A549 (cell line): ENCODE measurements around the gene MAG. TPM values are rescaled to one million over a fixed set of nuclear protein-coding genes. Genes with fewer than 3 reads are reported as not detected.

Experiments
- ATAC-seq, 2 experiments: fragments of 200-7000 bp in 1 of 2; fragments of >200 bp in 1 of 2; cut with Nextera tagmentation in 1 of 2; cut with Tn5 transposase in 1 of 2; 3 replicates each; pipeline versions ENCODE4 v1.8.0 to v1.9.1; 2018 to 2020; ENCODE audit warnings: mild to moderate bottlenecking in 1 of 2, moderate library complexity in 1 of 2
- CTCF ChIA-PET: fragments of 300-600 bp; sonication (Branson Sonifier 250); formaldehyde crosslinking; extraction: SDS; loops from one replicate; lab custom pipeline; 2021; ENCODE audit warnings: antibody characterized with exemption, inconsistent platforms; lab: Yijun Ruan, JAX
- POLR2A ChIA-PET: fragments of 350-600 bp; formaldehyde crosslinking; extraction: SDS; loops from one replicate; lab custom pipeline; 2021; ENCODE audit warnings: antibody characterized with exemption, inconsistent platforms; lab: Yijun Ruan, JAX
- DNase-seq, 2 experiments: peaks; one replicate each; pipeline versions ENCODE4 v3.0.0 to v3.0.0-alpha.2; 2011 to 2016; ENCODE audit warnings: low read depth in 1 of 2, low spot score in 1 of 2
- FAIRE-seq: peaks from 2 replicates; lab custom pipeline; 2011; peaks lifted over from hg19 to GRCh38; lab: Jason Lieb, UNC
- H3K27ac ChIP-seq, 2 experiments: fragments of >200 bp; sonication (Bioruptor Twin); formaldehyde crosslinking; 3 replicates each; pipeline ENCODE4 v1.5.1; 2016 to 2017
- H3K4me1 ChIP-seq: fragments of >200 bp; sonication (Bioruptor Twin); formaldehyde crosslinking; 3 replicates; pipeline ENCODE4 v1.6.1; 2016
- H3K4me2 ChIP-seq: fragments of >200 bp; sonication (Bioruptor Twin); formaldehyde crosslinking; 3 replicates; pipeline ENCODE4 v1.6.1; 2016
- H3K4me3 ChIP-seq: fragments of >200 bp; sonication (Bioruptor Twin); formaldehyde crosslinking; 3 replicates; pipeline ENCODE4 v1.5.1; 2016
- H3K9me3 ChIP-seq: fragments of >200 bp; sonication (Bioruptor Twin); formaldehyde crosslinking; 3 replicates; pipeline ENCODE4 v1.6.1; 2016
- BHLHE40 ChIP-seq: IDR thresholded peaks from 2 replicates; pipeline ENCODE4 v1.6.1; 2012; ENCODE audit warnings: low read depth, low read length, inconsistent platforms
- CBX2 ChIP-seq: fragments of 200-600 bp; sonication (generic); IDR thresholded peaks from 2 replicates; pipeline ENCODE4 v1.6.1; 2016; ENCODE audit warnings: low read depth, mild to moderate bottlenecking, borderline replicate concordance
- CHD4 ChIP-seq: fragments of 200-600 bp; sonication (generic); IDR thresholded peaks from 2 replicates; pipeline ENCODE4 v1.6.1; 2016; ENCODE audit warnings: antibody characterized with exemption, mild to moderate bottlenecking, borderline replicate concordance
- ELK1 ChIP-seq: fragments of 150-350 bp; IDR thresholded peaks from 2 replicates; pipeline ENCODE4 v1.6.1; 2014; ENCODE audit warnings: low read depth, mild to moderate bottlenecking, low read length
- ESRRA ChIP-seq: fragments of 150-350 bp; IDR thresholded peaks from 2 replicates; pipeline ENCODE4 v1.6.1; 2014; ENCODE audit warnings: mild to moderate bottlenecking, low read length, borderline replicate concordance
- HDAC2 ChIP-seq: fragments of 200-600 bp; sonication (generic); IDR thresholded peaks from 2 replicates; pipeline ENCODE4 v1.6.1; 2016
- HOXA7 ChIP-seq: fragments of 250-450 bp; sonication (Bioruptor Pico); IDR thresholded peaks from 2 replicates; pipeline ENCODE4 v1.5.0; 2020; ENCODE audit warnings: mild to moderate bottlenecking, moderate library complexity
- HOXB13 ChIP-seq: fragments of 250-450 bp; sonication (Bioruptor Pico); IDR thresholded peaks from 2 replicates; pipeline ENCODE4 v1.5.0; 2020; ENCODE audit warnings: low read depth, mild to moderate bottlenecking, moderate library complexity
- KDM1A ChIP-seq: fragments of 200-600 bp; sonication (generic); IDR thresholded peaks from 2 replicates; pipeline ENCODE4 v1.6.1; 2016; ENCODE audit warnings: low read depth, mild to moderate bottlenecking
- KDM5A ChIP-seq: fragments of 200-600 bp; sonication (generic); IDR thresholded peaks from 2 replicates; pipeline ENCODE4 v1.6.1; 2016; ENCODE audit warnings: antibody characterized with exemption, mild to moderate bottlenecking
- MYC ChIP-seq: IDR thresholded peaks from 2 replicates; pipeline ENCODE4 v1.6.1; 2012; ENCODE audit warnings: mild to moderate bottlenecking, inconsistent platforms, low read length, improper control_type of control experiment, borderline replicate concordance
- RAD21 ChIP-seq, 2 experiments: fragments of >200 bp in 1 of 2; sonication (Bioruptor Twin) in 1 of 2; formaldehyde crosslinking in 1 of 2; IDR thresholded peaks in 1 of 2; conservative IDR thresholded peaks in 1 of 2; 2 replicates in 1 of 2; 3 replicates in 1 of 2; pipeline ENCODE4 v1.6.1; 2012 to 2018; ENCODE audit warnings: inconsistent platforms in 1 of 2
- RARB ChIP-seq: fragments of 250-450 bp; sonication (Bioruptor Pico); IDR thresholded peaks from 2 replicates; pipeline ENCODE4 v1.8.0; 2021; ENCODE audit warnings: mild to moderate bottlenecking, moderate library complexity
- RFX5 ChIP-seq: fragments of 450-650 bp; IDR thresholded peaks from 2 replicates; pipeline ENCODE4 v1.7.1; 2014; ENCODE audit warnings: antibody characterized with exemption, mild to moderate bottlenecking, moderate library complexity
- SREBF2 ChIP-seq: fragments of 450-650 bp; IDR thresholded peaks from 2 replicates; pipeline ENCODE4 v1.6.1; 2014; ENCODE audit warnings: mild to moderate bottlenecking, moderate library complexity
- USF2 ChIP-seq: fragments of 450-650 bp; IDR thresholded peaks from 2 replicates; pipeline ENCODE4 v1.6.1; 2014; ENCODE audit warnings: antibody characterized with exemption
- ZC3H11A ChIP-seq: fragments of 450-650 bp; IDR thresholded peaks from 2 replicates; pipeline ENCODE4 v1.6.1; 2014; ENCODE audit warnings: antibody characterized with exemption, mild to moderate bottlenecking
- ZNF302 ChIP-seq: fragments of 250-450 bp; sonication (Bioruptor Pico); IDR thresholded peaks from 2 replicates; pipeline ENCODE4 v1.9.0; 2021; ENCODE audit warnings: inconsistent platforms, mild to moderate bottlenecking, moderate library complexity
- WGBS: methylation state at CpG from one replicate; pipeline ENCODE4 v1.1.6; 2017; ENCODE audit errors: missing lambda C conversion rate; 5-methylcytosine and 5-hydroxymethylcytosine counted together
- polyA plus RNA-seq, 4 experiments: library from polyadenylated mRNA; depleted of rRNA in 3 of 4; stranded (reverse); fragments of >200 nt; fragmentation: RNase III in 1 of 4; extraction: RNeasy Plus Mini Kit Qiagen cat#74134 plus additional on column Dnase treatment in 1 of 4; gene quantifications; 2 replicates in 3 of 4; 3 replicates in 1 of 4; pipeline ENCODE4 v1.2.3, GENCODE V29; 2011 to 2017

Gene MAG
- polyA plus RNA-seq, 2 of the 4 experiments (the other 2 are of a cell fraction), result not detected

DNA sequence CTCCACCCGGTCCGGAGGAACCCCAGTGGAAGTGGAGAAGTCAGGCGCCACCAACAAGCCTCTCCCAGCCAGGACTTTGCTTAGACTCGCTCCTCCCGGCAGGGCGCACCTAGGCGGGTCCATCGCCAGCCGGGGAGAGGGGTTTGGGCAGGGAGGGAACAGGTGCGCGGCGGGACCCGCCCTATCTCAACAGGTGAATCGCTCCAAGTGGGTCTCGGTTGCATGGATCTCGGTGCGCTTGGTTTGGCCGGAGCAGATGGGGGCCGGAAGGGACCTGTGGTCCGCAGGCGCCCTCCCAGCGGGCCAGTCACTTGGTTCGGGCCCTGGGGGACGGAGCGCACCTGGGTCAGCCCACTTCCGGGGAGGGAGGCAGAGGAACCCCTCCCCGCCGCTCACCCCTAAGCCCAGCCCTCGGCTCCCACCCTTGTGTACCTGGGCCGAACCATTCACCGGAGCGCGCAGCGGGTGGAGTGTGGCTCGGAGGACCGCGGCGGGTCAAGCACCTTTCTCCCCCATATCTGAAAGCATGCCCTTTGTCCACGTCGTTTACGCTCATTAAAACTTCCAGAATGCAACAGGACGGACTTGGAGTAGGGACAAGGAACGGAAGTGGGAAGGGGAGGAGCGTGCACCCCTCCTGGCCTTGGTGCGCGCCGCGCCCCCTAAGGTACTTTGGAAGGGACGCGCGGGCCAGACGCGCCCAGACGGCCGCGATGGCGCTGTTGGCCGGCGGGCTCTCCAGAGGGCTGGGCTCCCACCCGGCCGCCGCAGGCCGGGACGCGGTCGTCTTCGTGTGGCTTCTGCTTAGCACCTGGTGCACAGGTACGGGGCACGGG is 43.4 kb upstream of the MAG start, which contains the start of gene LSR:
TSS of gene LSR (plus strand) at position 693 of the 836 bp plus-strand sequence. CDS start at position 714, 21 bp downstream.
- 7% methylated on average over 63 of the region's 69 CpGs for WGBS
- ChIA-PET CTCF (no interaction called here), POLR2A (no interaction called here)
- DNase-seq, result peak; percentile 61 to 69
- Histone ChIP-seq H3K27ac (peak within 1 kb of the TSS in 1 of 2 experiments; percentile 38; a peak in 4 of 6 replicates), H3K9me3 (peaks cover 33% of the 10 kb centered on the region), H3K4me2 (peak within 1 kb of the TSS; percentile 90), H3K4me1 (peaks cover 8% of the 10 kb centered on the region; the same call in 1 of the 3 replicates), H3K4me3 (peak within 1 kb of the TSS; percentile 48)
- TF ChIP-seq HDAC2, result peak; percentile 2; the same call in 1 of the 2 replicates
- TF ChIP-seq HOXA7, result no peak
- peak; percentile 41 to 58 for ATAC-seq
- no peak for FAIRE-seq

DNA sequence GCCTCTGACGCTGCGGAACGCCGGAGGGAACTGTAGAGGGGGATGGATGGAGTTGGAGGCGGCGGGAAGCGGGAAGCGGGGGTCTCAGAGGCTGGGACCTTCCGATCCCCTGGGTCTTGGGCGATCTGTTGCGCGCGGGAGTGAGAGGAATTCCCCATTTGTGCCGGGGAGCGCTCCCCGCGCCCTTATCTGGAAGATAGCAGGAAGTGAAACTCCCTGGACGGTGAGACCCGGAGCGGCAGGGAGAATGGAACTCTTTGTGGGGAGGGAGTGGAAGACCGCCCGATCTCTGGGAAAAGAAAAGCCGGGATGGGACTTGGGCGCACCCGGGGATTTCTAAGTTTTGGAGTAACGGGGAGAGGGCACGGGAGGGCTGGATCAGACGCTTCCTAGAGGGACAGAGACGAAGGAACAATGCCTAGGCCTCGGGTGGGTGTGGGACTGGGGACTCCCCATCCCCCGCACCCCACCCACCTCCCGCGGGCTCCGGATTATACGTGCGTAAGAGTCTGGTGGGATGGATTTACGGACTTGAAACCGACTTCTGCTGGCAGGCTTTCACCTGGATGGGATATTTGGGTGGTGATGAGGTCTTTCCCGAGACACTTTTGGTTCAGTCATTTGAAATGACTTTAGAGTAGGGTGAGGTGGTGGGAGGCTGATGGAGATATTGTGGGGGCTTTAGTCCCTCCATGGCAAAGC is 42.7 kb upstream of the MAG start:
- POLR2A ChIA-PET, result no interaction called here
- H3K4me3 ChIP-seq, result peak overlapping the region; percentile 48
- peaks cover 8% of the 10 kb centered on the region; the same call in 1 of the 3 replicates for H3K4me1 ChIP-seq
- CTCF ChIA-PET, result interaction anchor here (1.2 kb wide), 1 partner anchor 20 kb away, joined by 3 read pairs; the partner anchor contains the start of gene USF2
- 18% methylated on average over 39 of the region's 39 CpGs for WGBS
- H3K4me2 ChIP-seq, result peak overlapping the region; percentile 90
- FAIRE-seq (no peak), DNase-seq (peak in 1 of 2 experiments; percentile 48), ATAC-seq (no peak; a peak in 2 of 6 replicates)
- peak overlapping the region in 1 of 2 experiments; percentile 38; a peak in 2 of 6 replicates for H3K27ac ChIP-seq
- TF ChIP-seq BHLHE40 (no peak), HOXA7 (no peak), MYC (no peak), RAD21 (conservative IDR thresholded peaks at IDR 0.05 in 1 of 2, IDR thresholded peaks at IDR 0.05 in 1 of 2) (no peak), HOXB13 (no peak), SREBF2 (no peak), KDM1A (no peak)
- H3K9me3 ChIP-seq, result peaks cover 25% of the 10 kb centered on the region

DNA sequence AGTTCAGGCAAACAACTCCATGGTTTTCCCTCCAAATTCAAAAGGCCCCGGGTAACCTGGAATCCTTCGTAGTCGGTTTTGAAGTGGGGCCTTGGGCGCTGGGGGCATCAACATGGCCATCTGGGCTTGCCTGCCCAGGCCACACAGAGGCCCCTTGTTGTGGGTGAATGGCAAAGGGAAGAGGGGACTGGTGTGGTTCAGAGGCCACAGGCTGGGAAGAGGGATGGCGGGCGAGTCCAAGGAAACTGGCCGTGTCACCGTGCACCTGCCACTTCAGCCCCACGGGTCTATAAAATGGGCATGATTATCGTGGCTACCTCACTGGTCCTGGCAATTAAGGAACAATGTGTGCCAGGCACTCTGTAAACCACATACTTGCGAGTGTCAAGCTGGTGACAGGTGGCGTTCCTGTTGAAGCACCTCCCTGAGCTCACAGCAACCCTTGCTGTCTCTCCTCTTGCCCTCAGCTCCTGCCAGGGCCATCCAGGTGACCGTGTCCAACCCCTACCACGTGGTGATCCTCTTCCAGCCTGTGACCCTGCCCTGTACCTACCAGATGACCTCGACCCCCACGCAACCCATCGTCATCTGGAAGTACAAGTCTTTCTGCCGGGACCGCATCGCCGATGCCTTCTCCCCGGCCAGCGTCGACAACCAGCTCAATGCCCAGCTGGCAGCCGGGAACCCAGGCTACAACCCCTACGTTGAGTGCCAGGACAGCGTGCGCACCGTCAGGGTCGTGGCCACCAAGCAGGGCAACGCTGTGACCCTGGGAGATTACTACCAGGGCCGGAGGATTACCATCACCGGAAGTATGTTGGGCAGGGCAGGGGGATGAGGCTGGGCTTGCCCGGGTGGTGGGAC is 41.9 kb upstream of the MAG start:
- no peak overlapping the region for H3K4me2 ChIP-seq
- no peak for DNase-seq
- no peak overlapping the region for H3K27ac ChIP-seq
- H3K4me3 ChIP-seq, result no peak overlapping the region
- 68% methylated on average over 34 of the region's 34 CpGs for WGBS
- H3K4me1 ChIP-seq, result peaks cover 8% of the 10 kb centered on the region; the same call in 1 of the 3 replicates
- CTCF ChIA-PET, result interaction anchor here (0.6 to 2.6 kb wide), 10 partner anchors 8 to 252 kb away, joined by 3 to 9 read pairs (median 4); partner anchors contain the start of genes LGI4 and USF2
- no peak for TF ChIP-seq CBX2
- no peak for TF ChIP-seq ZC3H11A
- no peak for TF ChIP-seq KDM5A
- no peak for TF ChIP-seq CHD4
- TF ChIP-seq ESRRA, result no peak
- no peak for TF ChIP-seq USF2
- TF ChIP-seq ELK1, result no peak
- no peak for TF ChIP-seq ZNF302 (CRISPR knock-in tag)
- TF ChIP-seq RARB, result no peak
- no peak for TF ChIP-seq RFX5
- TF ChIP-seq, all 56 proteins: peak for 0
- ATAC-seq, result no peak
- no peak for FAIRE-seq
- POLR2A ChIA-PET, result no interaction called here
- H3K9me3 ChIP-seq, result peaks cover 18% of the 10 kb centered on the region
